ENCODE results near the gene SNAPC4. TPM values are rescaled to one million over a fixed set of nuclear protein-coding genes. Genes with fewer than 3 reads are reported as not detected.

SNAPC4 gene
- total RNA-seq, 1 experiment from 2014 or later = 10.8 TPM

- POLR2A ChIA-PET = interaction anchor here (0.6 to 1.3 kb wide), 2 partner anchors 8 to 518 kb away, joined by 6 to 8 read pairs; no protein-coding TSS in a partner anchor
- intact Hi-C loops (cut with micrococcal nuclease; ENCODE audit: unreplicated experiment) = no loop called here
- H3K27ac ChIP-seq (ENCODE audit: low read length) = no peak overlapping the region
- in situ Hi-C loops (cut with HindIII; ENCODE audit: low pct_unique_long_range_greater_than_20kb, low sequenced_read_pairs) = no loop called here
- BruUV-seq (replicated peaks) = TSS peak; percentile 77
- no peaks in the 10 kb centered on the region for H3K4me1 ChIP-seq (ENCODE audit: control insufficient read depth, insufficient read depth, low read length)
- DNase-seq (ENCODE audit: low read depth, low spot score) (no peak), ATAC-seq (no peak)
- H3K27me3 ChIP-seq (ENCODE audit: control insufficient read depth, insufficient read depth, low read length) = no peaks in the 10 kb centered on the region
- no peak overlapping the region for H3K4me3 ChIP-seq (ENCODE audit: low read depth in 2 of 2, low read length in 2 of 2)
- no peaks in the 10 kb centered on the region for H3K36me3 ChIP-seq (ENCODE audit: control insufficient read depth, insufficient read depth, low read length)
- H3K9me3 ChIP-seq (ENCODE audit: control insufficient read depth, insufficient read depth, low read depth, low read length) = no peaks in the 10 kb centered on the region
- CTCF ChIA-PET = no interaction called here
- TF ChIP-seq POLR2AphosphoS5 (IDR thresholded peaks at IDR 0.05; ENCODE audit: low read depth, low read length) = no peak
- TF ChIP-seq TCF7L2 (IDR thresholded peaks at IDR 0.05; ENCODE audit: low read depth, low read length) = no peak
These were observed 14.0 kb downstream of the SNAPC4 start for GRCh38 chr9:136386018-136386417.

GRCh38 chr9:136385015-136385414 is 15.0 kb downstream of the SNAPC4 start:
- intact Hi-C loops (cut with micrococcal nuclease; ENCODE audit: unreplicated experiment) (no loop called here), in situ Hi-C loops (cut with HindIII; ENCODE audit: low pct_unique_long_range_greater_than_20kb, low sequenced_read_pairs) (no loop called here)
- no peaks in the 10 kb centered on the region for H3K4me1 ChIP-seq (ENCODE audit: control insufficient read depth, insufficient read depth, low read length)
- no peaks in the 10 kb centered on the region for H3K27me3 ChIP-seq (ENCODE audit: control insufficient read depth, insufficient read depth, low read length)
- CTCF ChIA-PET = no interaction called here
- POLR2A ChIA-PET = no interaction called here
- no peak for TF ChIP-seq POLR2AphosphoS5 (IDR thresholded peaks at IDR 0.05; ENCODE audit: low read depth, low read length)
- TF ChIP-seq TCF7L2 (IDR thresholded peaks at IDR 0.05; ENCODE audit: low read depth, low read length) = no peak
- TF ChIP-seq REST (IDR thresholded peaks at IDR 0.05; ENCODE audit: insufficient read depth in 1 of 2, low read depth in 2 of 2, low read length in 1 of 2) = no peak
- TF ChIP-seq SIN3A (IDR thresholded peaks at IDR 0.05; ENCODE audit: borderline replicate concordance, insufficient read depth, low read depth, low read length) = no peak
- no peak for TF ChIP-seq CTCF (IDR thresholded peaks at IDR 0.05)
- no peak overlapping the region for H3K4me3 ChIP-seq (ENCODE audit: low read depth in 2 of 2, low read length in 2 of 2)
- H3K27ac ChIP-seq (ENCODE audit: low read length) = no peak overlapping the region
- no TSS peak for BruUV-seq (replicated peaks)
- no peaks in the 10 kb centered on the region for H3K9me3 ChIP-seq (ENCODE audit: control insufficient read depth, insufficient read depth, low read depth, low read length)
- DNase-seq (ENCODE audit: low read depth, low spot score) (no peak), ATAC-seq (no peak)
- H3K36me3 ChIP-seq (ENCODE audit: control insufficient read depth, insufficient read depth, low read length) = no peaks in the 10 kb centered on the region

- BruUV-seq (replicated peaks) = no TSS peak
- no peaks in the 10 kb centered on the region for H3K27me3 ChIP-seq (ENCODE audit: control insufficient read depth, insufficient read depth, low read length)
- ChIA-PET CTCF (no interaction called here), POLR2A (no interaction called here)
- DNase-seq (ENCODE audit: low read depth, low spot score) (no peak), ATAC-seq (0 out of 2 replicates have a peak, but pooled peaks have one; percentile 36)
- in situ Hi-C loops (cut with HindIII; ENCODE audit: low pct_unique_long_range_greater_than_20kb, low sequenced_read_pairs) = no loop called here
- intact Hi-C loops (cut with micrococcal nuclease; ENCODE audit: unreplicated experiment) = no loop called here
- no peaks in the 10 kb centered on the region for H3K4me1 ChIP-seq (ENCODE audit: control insufficient read depth, insufficient read depth, low read length)
- no peaks in the 10 kb centered on the region for H3K9me3 ChIP-seq (ENCODE audit: control insufficient read depth, insufficient read depth, low read depth, low read length)
- H3K27ac ChIP-seq (ENCODE audit: low read length) = no peak overlapping the region
- TF ChIP-seq SIN3A (IDR thresholded peaks at IDR 0.05; ENCODE audit: borderline replicate concordance, insufficient read depth, low read depth, low read length) = no peak
- no peak for TF ChIP-seq TCF7L2 (IDR thresholded peaks at IDR 0.05; ENCODE audit: low read depth, low read length)
- no peak overlapping the region for H3K4me3 ChIP-seq (ENCODE audit: low read depth in 2 of 2, low read length in 2 of 2)
- H3K36me3 ChIP-seq (ENCODE audit: control insufficient read depth, insufficient read depth, low read length) = no peaks in the 10 kb centered on the region
These were observed 16.5 kb downstream of the SNAPC4 start for GRCh38 chr9:136383436-136383835.
